ENCODE results near the gene FNDC3A. TPM values are rescaled to one million over a fixed set of nuclear protein-coding genes. Genes with fewer than 3 reads are reported as not detected.
"Not testable (repeated sequence)": the region's sequence is repeated elsewhere in the genome, so short reads cannot be mapped to it uniquely, and the experiment has no call there.

The FNDC3A gene
- total and polyA plus RNA-seq, 11 donors: 10.1 to 38.3 (median 21.9) TPM

GRCh38 chr13:49066856-49067255, 91.1 kb downstream of the FNDC3A start:
- DNase-seq (no peak), ATAC-seq (peak in 2 of 4 donors; percentile 42 to 56)
- Histone ChIP-seq H3K27me3 (no peaks in the 10 kb centered on the region), H3K36me3 (peaks cover 0 to 7% (median 0%) of the 10 kb centered on the region in 9 donors), H3K4me3 (no peak overlapping the region), H3K9me3 (peaks cover 0 to 6% (median 0%) of the 10 kb centered on the region in 12 donors), H3K4me1 (peaks cover 0 to 13% (median 5%) of the 10 kb centered on the region in 12 donors), H3K27ac (peak overlapping the region in 4 of 12 donors; percentile 0 to 55 (median 18))
- intact Hi-C loops (cut with DNase I): no loop called here
- no peak for TF ChIP-seq CTCF (IDR thresholded peaks at IDR 0.05)
- no peak for TF ChIP-seq POLR2A (IDR thresholded peaks at IDR 0.05)
- 58 to 63% (median 60%) methylated on average over 2 of the region's 2 CpGs for WGBS, 4 donors

- H3K4me3 ChIP-seq; DNase-seq; H3K27me3 ChIP-seq; intact Hi-C loops (cut with DNase I); ATAC-seq; H3K36me3 ChIP-seq; H3K27ac ChIP-seq; H3K9me3 ChIP-seq: not testable (repeated sequence)
- 94 to 100% (median 98%) methylated on average over 1 of the region's 1 CpG for whole genome bisulfite sequencing, 4 donors
- H3K4me1 ChIP-seq: peaks cover 0 to 19% (median 1%) of the 10 kb centered on the region in 12 donors
Observed at GRCh38 chr13:49068498-49068897, 92.8 kb downstream of the FNDC3A start.

- WGBS, 4 donors: 93 to 96% (median 95%) methylated on average over 6 of the region's 6 CpGs
- H3K36me3 ChIP-seq; H3K27ac ChIP-seq; DNase-seq; ATAC-seq; H3K9me3 ChIP-seq; intact Hi-C loops (cut with DNase I); H3K4me3 ChIP-seq; H3K27me3 ChIP-seq: not testable (repeated sequence)
- peaks cover 0 to 19% (median 3%) of the 10 kb centered on the region in 12 donors for H3K4me1 ChIP-seq
Observed at GRCh38 chr13:49070021-49070420, 94.3 kb downstream of the FNDC3A start.

GRCh38 chr13:49071341-49071937, 95.7 kb downstream of the FNDC3A start:
- H3K4me3 ChIP-seq: no peak overlapping the region
- H3K27me3 ChIP-seq: no peaks in the 10 kb centered on the region
- intact Hi-C loops (cut with DNase I): no loop called here
- H3K9me3 ChIP-seq: peaks cover 0 to 6% (median 0%) of the 10 kb centered on the region in 12 donors
- TF ChIP-seq POLR2A (IDR thresholded peaks at IDR 0.05) (no peak), CTCF (IDR thresholded peaks at IDR 0.05) (no peak)
- WGBS, 4 donors: 90 to 98% (median 97%) methylated on average over 1 of the region's 1 CpG
- DNase-seq (no peak), ATAC-seq (no peak)
- H3K27ac ChIP-seq: no peak overlapping the region
- H3K4me1 ChIP-seq: peaks cover 0 to 19% (median 6%) of the 10 kb centered on the region in 12 donors
- H3K36me3 ChIP-seq: peaks cover 0 to 13% (median 6%) of the 10 kb centered on the region in 9 donors

GRCh38 chr13:49082653-49083536, 107.2 kb downstream of the FNDC3A start:
- DNase-seq: no peak
- H3K4me3 ChIP-seq: no peak overlapping the region
- H3K36me3 ChIP-seq: peaks cover 0 to 12% (median 0%) of the 10 kb centered on the region in 9 donors
- TF ChIP-seq CTCF (IDR thresholded peaks at IDR 0.05) (no peak), POLR2A (IDR thresholded peaks at IDR 0.05) (no peak)
- 79 to 90% (median 86%) methylated on average over 4 of the region's 4 CpGs for WGBS, 4 donors
- ATAC-seq: peak in 1 of 4 donors; percentile 13
- H3K4me1 ChIP-seq: peaks cover 0 to 16% (median 0%) of the 10 kb centered on the region in 12 donors
- no peak overlapping the region for H3K27ac ChIP-seq
- no peaks in the 10 kb centered on the region for H3K9me3 ChIP-seq
- no peaks in the 10 kb centered on the region for H3K27me3 ChIP-seq
- intact Hi-C loops (cut with DNase I): no loop called here

All from heart left ventricle (tissue), 16 donors.